PC-3 (cell line): Measurements from ENCODE around the gene U2SURP. TPM values are rescaled to one million over a fixed set of nuclear protein-coding genes. Genes with fewer than 3 reads are reported as not detected.
"Not testable (repeated sequence)": the region's sequence is repeated elsewhere in the genome, so short reads cannot be mapped to it uniquely, and the experiment has no call there.

Experiments
- ATAC-seq: fragments of 200-7000 bp; cut with Tn5 transposase; 2 replicates; pipeline ENCODE4 v1.9.1; 2020; ENCODE audit warnings: mild to moderate bottlenecking, moderate library complexity
- BruUV-seq: library from RNA; stranded (reverse); fragments of 400-500 nt; replicated peaks from 2 replicates; lab custom pipeline; 2021; lab: Mats Ljungman, UMichigan
- CTCF ChIA-PET: fragments of 300-600 bp; sonication (Branson Sonifier 250); formaldehyde crosslinking; loops from one replicate; lab custom pipeline; 2022; ENCODE audit warnings: antibody characterized with exemption; lab: Charles Lee
- POLR2A ChIA-PET: fragments of 300-600 bp; sonication (Branson Sonifier 250); formaldehyde crosslinking; loops from one replicate; lab custom pipeline; 2022; ENCODE audit warnings: antibody characterized with exemption; ENCODE audit not compliant: unreplicated experiment; lab: Charles Lee
- DNase-seq: peaks from one replicate; pipeline ENCODE4 v3.0.0-alpha.2; 2015
- H2AFZ ChIP-seq: fragments of 300-600 bp; sonication (generic); 2 replicates; pipeline ENCODE4 v1.6.0; 2016; ENCODE audit warnings: antibody characterized with exemption, low read length
- H3F3A ChIP-seq: fragments of 300-600 bp; sonication (generic); one replicate; pipeline ENCODE4 v1.6.0; 2017; ENCODE audit warnings: antibody characterized with exemption, low read length, control low read depth, mild to moderate bottlenecking; ENCODE audit not compliant: unreplicated experiment
- H3K27ac ChIP-seq: fragments of 300-600 bp; sonication (generic); 2 replicates; pipeline ENCODE4 v1.5.1; 2016; ENCODE audit warnings: mild to moderate bottlenecking, low read length
- H3K27me3 ChIP-seq: fragments of 300-600 bp; sonication (generic); 2 replicates; pipeline ENCODE4 v1.6.1; 2016; ENCODE audit warnings: low read length, mixed read lengths
- H3K36me3 ChIP-seq: fragments of 300-600 bp; sonication (generic); 2 replicates; pipeline ENCODE4 v1.6.1; 2016; ENCODE audit warnings: low read depth, mixed run types, low read length, mixed read lengths
- H3K4me1 ChIP-seq: fragments of 300-600 bp; sonication (generic); 2 replicates; pipeline ENCODE4 v1.5.1; 2016; ENCODE audit warnings: low read length; ENCODE audit not compliant: insufficient read depth
- H3K4me2 ChIP-seq: fragments of 300-600 bp; sonication (generic); 2 replicates; pipeline ENCODE4 v1.6.0; 2016; ENCODE audit warnings: low read length
- H3K4me3 ChIP-seq: fragments of 300-600 bp; sonication (generic); 2 replicates; pipeline ENCODE4 v1.5.1; 2016; ENCODE audit warnings: mild to moderate bottlenecking, low read length, mixed read lengths
- H3K79me2 ChIP-seq: fragments of 300-600 bp; sonication (generic); 2 replicates; pipeline ENCODE4 v1.6.1; 2017; ENCODE audit warnings: low read length, mixed read lengths
- H3K9ac ChIP-seq: fragments of 300-600 bp; sonication (generic); 2 replicates; pipeline ENCODE4 v1.6.0; 2016; ENCODE audit warnings: mild to moderate bottlenecking, low read length
- H3K9me2 ChIP-seq: fragments of 300-600 bp; sonication (generic); replicated peaks from 2 replicates; pipeline ENCODE4 v1.6.1; 2016; ENCODE audit warnings: mixed run types, low read length, mixed read lengths
- H3K9me3 ChIP-seq: fragments of 300-600 bp; sonication (generic); 2 replicates; pipeline ENCODE4 v1.6.1; 2016; ENCODE audit warnings: low read length, mixed read lengths
- H4K20me1 ChIP-seq: fragments of 300-600 bp; sonication (generic); 2 replicates; pipeline ENCODE4 v1.6.1; 2016; ENCODE audit warnings: low read length, mixed read lengths
- CTCF ChIP-seq: fragments of 300-600 bp; sonication (generic); conservative IDR thresholded peaks from 2 replicates; pipeline ENCODE4 v1.5.1; 2017; ENCODE audit warnings: antibody characterized with exemption, low read depth, mild to moderate bottlenecking, low read length
- EZH2 ChIP-seq: fragments of 300-600 bp; sonication (generic); IDR thresholded peaks from one replicate; pipeline ENCODE4 v1.6.1; 2017; ENCODE audit warnings: antibody characterized with exemption, mild to moderate bottlenecking, low read length; ENCODE audit not compliant: unreplicated experiment
- EZH2phosphoT487 ChIP-seq: fragments of 300-600 bp; sonication (generic); IDR thresholded peaks from 2 replicates; pipeline ENCODE4 v1.6.1; 2018; ENCODE audit warnings: mild to moderate bottlenecking, antibody characterized with exemption, low read length, borderline replicate concordance
- intact Hi-C: fragments of 100-400 bp; cut with micrococcal nuclease; formaldehyde crosslinking; loops from 2 replicates; pipeline ENCODE4 v1.9.0; 2023
- total RNA-seq: library from RNA; depleted of rRNA; stranded (reverse); fragments of >200 nt; gene quantifications from 2 replicates; pipeline ENCODE4 v1.2.3, GENCODE V29; 2014

The U2SURP gene
- total RNA-seq, 1 experiment from 2014 or later = 81.1 TPM

- ChIA-PET POLR2A (no interaction called here), CTCF (no interaction called here)
- Histone ChIP-seq H3K9me3 (no peaks in the 10 kb centered on the region), H3F3A (no peaks in the 10 kb centered on the region), H3K27me3 (no peaks in the 10 kb centered on the region), H3K79me2 (no peaks in the 10 kb centered on the region), H3K36me3 (peaks cover 65% of the 10 kb centered on the region), H3K9me2 (no peaks in the 10 kb centered on the region), H3K9ac (no peak overlapping the region), H3K4me3 (no peak overlapping the region), H3K27ac (no peak overlapping the region), H3K4me1 (no peaks in the 10 kb centered on the region), H4K20me1 (no peaks in the 10 kb centered on the region), H2AFZ (no peak overlapping the region), H3K4me2 (no peak overlapping the region)
- no peak for ATAC-seq
- no peak for TF ChIP-seq EZH2
- TF ChIP-seq EZH2phosphoT487 = no peak
- no peak for TF ChIP-seq CTCF
- no peak for DNase-seq
- BruUV-seq = no TSS peak
- intact Hi-C loops = no loop called here
These were observed 23.1 kb downstream of the U2SURP start for GRCh38 chr3:143024351-143024960.

GRCh38 chr3:143031327-143031726 is 30.0 kb downstream of the U2SURP start:
- Histone ChIP-seq H3K9ac (no peak overlapping the region), H3K27me3 (no peaks in the 10 kb centered on the region), H3K9me2 (no peaks in the 10 kb centered on the region), H2AFZ (no peak overlapping the region), H3K9me3 (no peaks in the 10 kb centered on the region), H3K4me3 (no peak overlapping the region), H3K79me2 (no peaks in the 10 kb centered on the region), H3K36me3 (peaks cover 33% of the 10 kb centered on the region), H3K27ac (no peak overlapping the region), H3K4me2 (no peak overlapping the region), H3K4me1 (no peaks in the 10 kb centered on the region), H4K20me1 (no peaks in the 10 kb centered on the region), H3F3A (no peaks in the 10 kb centered on the region)
- no TSS peak for BruUV-seq
- TF ChIP-seq EZH2 (no peak), CTCF (no peak), EZH2phosphoT487 (no peak)
- ATAC-seq (no peak), DNase-seq (no peak)
- CTCF ChIA-PET = no interaction called here
- POLR2A ChIA-PET = no interaction called here
- intact Hi-C loops = no loop called here

GRCh38 chr3:143031796-143032387 is 30.5 kb downstream of the U2SURP start:
- H3K27me3 ChIP-seq, H3K9ac ChIP-seq, CTCF ChIA-PET, intact Hi-C loops, ATAC-seq, BruUV-seq, H2AFZ ChIP-seq, H3F3A ChIP-seq, H3K9me2 ChIP-seq, H4K20me1 ChIP-seq, DNase-seq, H3K79me2 ChIP-seq, H3K4me3 ChIP-seq, H3K4me2 ChIP-seq, H3K9me3 ChIP-seq, H3K27ac ChIP-seq, H3K4me1 ChIP-seq, POLR2A ChIA-PET: not testable (repeated sequence)
- peaks cover 33% of the 10 kb centered on the region for H3K36me3 ChIP-seq
